NCI-H460 (cell line): Measurements from ENCODE around the gene HNF1A. TPM values are rescaled to one million over a fixed set of nuclear protein-coding genes. Genes with fewer than 3 reads are reported as not detected.
A peak's percentile ranks its signal among the peaks of the same experiment; 100 is the strongest.

Source experiments
- DNase-seq: peaks from one replicate; pipeline ENCODE4 v3.0.0-alpha.2; 2016; ENCODE audit warnings: low read depth; ENCODE audit errors: extremely low read depth
- total RNA-seq: library from RNA; depleted of rRNA; stranded (reverse); fragments of >200 nt; shearing (Covaris generic); gene quantifications from 2 replicates; pipeline ENCODE4 v1.2.3, GENCODE V29; 2014

Gene HNF1A
- total RNA-seq, 1 experiment from 2014 or later: not detected

DNA sequence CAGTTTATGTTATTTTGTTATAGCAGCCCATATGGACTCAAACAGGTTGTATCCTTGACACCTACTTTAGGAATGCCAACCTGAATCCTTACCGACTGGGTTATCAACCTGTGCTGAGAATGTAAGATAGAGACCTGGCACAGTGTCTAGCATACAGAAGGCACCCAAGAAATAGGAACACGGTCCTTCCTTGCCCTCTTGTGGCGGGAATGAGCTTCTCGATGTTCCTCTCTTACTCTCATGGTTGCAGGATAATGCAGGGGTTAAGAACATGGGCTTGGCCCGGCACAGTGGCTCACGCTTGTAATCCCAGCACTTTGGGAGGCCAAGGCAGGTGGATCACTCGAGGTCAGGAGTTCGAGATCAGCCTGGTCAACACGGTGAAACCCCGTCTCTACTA lies 31.4 kb downstream of the HNF1A start:
- peak; percentile 50 for DNase-seq

DNA sequence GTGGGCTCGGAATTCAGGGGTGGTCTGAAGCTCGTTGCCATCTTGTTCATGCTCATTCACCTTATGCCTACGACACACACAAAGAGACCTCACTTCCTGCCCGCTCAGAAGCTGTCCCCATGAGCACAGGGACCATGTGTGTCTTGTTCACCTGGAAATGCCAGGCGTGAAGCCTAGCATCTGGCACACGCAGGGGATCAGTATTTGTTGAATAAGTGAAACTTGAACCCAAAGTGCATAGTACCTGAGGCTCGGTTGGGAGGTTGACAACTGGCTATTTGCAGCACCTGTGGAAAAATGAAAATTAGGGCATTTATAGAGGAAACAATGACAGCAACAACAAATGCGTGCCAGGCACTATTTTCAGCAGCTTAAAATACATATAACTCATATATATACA lies 32.5 kb downstream of the HNF1A start:
- no peak for DNase-seq

DNA sequence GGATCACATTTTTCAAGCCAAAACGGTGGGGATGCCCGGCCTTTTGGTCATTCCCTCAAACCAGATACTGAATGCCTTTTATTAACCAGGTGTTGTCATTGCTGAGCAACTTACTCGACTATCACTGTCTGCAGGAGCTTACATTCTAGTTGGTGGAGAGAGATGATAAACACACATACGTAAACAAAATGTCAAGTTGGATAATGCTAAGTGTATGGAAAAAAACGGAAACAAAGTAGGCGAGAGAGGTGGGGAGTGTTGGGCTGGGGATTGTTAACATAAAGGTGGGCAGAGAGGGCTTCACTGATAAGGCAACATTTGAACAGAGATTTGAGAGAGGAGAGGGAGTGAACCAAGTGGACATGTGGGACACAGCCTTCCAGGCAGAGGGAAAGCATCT lies 33.5 kb downstream of the HNF1A start:
- no peak for DNase-seq

DNA sequence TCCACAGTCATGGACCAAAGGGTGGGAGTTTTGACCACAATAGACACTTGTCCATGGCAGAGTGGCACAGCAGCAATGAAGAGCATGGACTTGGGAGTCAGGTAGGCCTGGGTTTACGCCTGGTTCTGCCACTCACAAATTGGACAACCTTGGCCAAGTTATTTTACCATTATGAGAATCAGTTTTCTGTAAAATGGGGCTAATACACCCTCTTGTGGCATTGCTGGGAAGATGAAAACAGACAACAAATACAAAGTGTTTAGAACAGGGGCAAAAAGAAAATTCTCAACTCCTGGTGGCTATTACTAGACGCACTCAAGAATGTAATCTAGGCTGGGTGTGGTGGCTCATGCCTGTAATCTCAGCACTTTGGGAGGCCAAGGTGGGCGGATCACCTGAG lies 35.4 kb downstream of the HNF1A start:
- DNase-seq: no peak

DNA sequence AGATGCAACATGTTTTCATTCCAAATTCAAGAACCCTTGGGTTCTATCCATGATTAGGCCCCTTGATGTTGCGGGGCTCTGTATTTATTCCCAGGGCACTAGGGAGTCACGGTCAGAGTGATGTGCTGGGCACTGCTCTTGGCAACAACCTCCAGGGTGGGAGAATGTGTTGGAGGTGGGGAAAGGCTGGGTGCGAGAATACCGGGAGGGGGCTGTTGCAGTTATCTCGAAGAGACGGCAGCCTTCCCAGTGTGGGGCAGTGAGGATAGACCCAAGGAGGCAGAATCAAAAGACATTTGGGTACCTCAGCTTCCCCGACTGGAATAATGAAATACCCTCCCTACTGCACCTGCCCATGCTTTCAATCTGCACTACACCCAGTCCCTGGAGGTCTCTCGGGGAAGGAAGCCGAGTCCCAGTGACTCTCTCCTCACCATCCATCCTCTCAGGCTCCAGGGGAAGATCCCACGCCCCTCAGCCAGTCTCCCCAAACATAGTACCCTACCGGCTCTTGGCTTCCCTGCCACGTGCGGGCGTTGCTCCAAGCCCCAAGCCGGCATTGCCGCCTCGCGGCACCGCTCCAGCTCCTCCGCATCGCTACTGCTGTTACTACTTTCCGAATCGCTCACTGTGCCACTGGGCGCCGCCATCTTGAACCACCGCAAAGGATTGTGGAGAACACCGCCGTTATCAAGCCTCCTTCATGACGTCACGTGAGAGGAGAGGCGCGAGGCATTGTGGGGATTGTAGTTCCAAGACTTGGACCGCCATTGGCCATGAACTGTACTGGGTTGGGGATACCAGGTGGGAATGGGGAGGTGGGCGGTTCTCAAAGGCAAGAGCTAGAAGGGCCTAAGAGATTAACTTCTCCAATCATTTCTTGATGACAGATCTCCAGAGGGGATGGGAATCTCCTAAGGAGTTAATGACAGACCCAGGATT lies 37.8 kb downstream of the HNF1A start, which contains the start of gene C12orf43:
TSS of gene C12orf43 (minus strand) at position 663 of the 942 bp plus-strand sequence. CDS start at position 650, 13 bp downstream.
- peak; percentile 94 for DNase-seq

DNA sequence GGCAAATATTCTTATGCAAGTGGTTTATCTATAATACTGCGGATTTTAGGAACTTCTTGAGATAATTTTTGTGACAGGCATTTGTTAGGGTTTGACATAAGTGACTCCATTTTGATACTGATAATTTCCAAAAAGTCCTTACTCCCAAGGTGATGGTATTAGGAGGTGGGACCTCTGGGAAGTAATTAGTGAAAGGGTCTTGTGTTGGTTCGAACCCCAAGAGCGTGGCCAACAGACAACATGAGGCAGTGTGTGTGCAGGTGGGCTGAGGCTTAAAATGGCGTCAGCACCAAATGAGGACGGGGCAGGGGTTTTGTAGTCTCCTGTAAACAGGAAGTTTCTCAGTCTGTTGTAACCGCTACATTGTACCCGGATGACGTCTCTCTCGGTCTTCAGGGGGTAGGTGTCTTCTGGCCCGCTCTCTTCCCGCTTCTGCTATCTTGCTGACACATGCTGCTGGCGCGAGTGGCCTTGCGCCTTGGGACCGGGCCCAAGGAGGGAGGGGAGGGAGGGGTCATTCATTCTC lies 39.7 kb downstream of the HNF1A start:
- DNase-seq: no peak

DNA sequence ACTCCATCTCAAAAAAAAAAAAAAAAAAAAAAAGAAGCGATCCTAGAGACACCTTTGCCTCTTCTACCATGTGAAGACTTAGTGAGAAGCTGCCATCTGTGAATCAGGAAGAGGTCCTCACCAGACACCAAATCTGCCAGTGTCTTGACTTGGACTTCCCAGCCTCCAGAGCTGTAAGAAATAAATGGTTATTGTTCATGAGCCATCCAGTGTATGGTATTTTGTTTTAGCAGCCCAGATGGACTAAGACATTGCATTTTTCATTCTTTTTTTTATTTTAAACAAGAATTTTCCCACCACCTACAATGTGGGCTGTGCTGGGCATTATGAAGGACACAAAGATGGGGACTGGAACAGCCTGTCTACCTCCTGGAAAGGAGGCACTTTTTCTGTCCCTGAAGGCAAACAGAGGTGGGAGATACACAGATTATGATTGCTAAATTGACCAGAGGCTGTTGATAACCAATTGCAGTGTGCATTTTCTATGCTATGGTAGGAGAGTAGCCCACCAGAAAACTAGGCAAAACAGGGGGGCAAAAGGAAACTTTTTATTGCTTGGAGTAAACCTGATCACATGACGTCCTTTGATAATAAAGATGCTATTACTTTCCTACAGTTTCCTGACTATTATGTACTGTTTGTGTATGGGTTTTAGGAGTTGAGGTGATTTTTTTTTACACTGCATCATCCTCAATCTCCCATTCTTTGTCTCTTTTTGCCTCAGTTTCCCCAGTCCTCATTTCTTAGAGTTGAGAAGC lies 40.7 kb downstream of the HNF1A start:
- no peak for DNase-seq

DNA sequence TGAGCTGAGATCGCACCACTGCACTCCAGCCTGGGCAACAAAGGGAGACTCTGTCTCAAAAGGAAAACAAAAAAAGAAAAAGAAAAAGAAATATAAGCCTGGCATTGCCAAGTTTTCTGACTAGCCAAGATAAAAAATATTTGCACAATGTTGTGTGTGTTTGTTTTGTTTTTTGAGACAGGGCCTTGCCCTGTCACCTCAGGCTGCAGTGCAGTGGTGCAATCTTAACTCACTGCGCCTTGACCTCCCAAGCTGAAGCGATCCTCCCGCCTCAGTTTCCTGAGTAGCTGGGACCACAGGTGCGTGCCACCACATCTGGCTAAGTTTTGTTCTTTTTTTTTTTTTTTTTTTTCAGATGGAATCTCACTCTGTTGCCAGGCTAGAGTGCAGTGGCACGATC lies 43.4 kb downstream of the HNF1A start:
- DNase-seq: no peak

DNA sequence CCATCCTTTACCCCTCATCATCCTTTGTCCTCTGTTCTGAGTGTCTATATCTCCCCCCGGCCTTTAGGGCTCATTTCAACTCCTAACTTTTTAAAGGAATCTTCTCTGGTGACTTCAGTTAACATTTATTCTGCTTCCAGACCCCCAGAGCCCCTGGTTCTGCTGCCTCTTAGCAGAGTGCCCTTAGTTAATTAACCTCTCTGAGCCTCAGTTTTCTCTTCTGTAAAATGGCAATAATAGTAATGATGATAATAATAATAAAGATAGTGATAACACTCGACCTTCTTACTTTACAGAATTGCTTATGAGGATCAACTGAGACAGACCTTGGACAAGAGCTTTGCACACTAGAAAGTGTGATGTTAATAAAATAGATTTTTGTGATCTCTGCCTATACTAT lies 44.4 kb downstream of the HNF1A start:
- DNase-seq: no peak

DNA sequence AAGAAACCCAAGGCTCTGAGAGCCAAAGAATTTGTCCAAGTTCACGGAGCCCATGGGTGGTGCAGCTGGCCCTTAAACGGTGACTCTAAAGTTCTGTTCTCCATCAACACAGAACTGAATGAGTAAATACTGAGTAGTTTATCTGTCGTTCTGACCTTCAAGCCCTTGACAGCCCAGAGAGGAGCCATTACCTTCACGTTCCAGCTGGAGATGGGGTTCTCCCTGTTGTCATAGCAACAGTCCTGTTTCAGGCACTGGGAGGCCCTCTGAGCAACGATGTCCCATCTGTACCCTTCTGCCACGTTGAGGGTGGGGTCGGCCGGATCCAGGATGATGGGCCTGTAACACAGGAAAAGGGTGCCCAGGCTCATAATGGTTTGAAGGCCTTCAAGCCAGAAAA lies 45.5 kb downstream of the HNF1A start:
- no peak for DNase-seq

DNA sequence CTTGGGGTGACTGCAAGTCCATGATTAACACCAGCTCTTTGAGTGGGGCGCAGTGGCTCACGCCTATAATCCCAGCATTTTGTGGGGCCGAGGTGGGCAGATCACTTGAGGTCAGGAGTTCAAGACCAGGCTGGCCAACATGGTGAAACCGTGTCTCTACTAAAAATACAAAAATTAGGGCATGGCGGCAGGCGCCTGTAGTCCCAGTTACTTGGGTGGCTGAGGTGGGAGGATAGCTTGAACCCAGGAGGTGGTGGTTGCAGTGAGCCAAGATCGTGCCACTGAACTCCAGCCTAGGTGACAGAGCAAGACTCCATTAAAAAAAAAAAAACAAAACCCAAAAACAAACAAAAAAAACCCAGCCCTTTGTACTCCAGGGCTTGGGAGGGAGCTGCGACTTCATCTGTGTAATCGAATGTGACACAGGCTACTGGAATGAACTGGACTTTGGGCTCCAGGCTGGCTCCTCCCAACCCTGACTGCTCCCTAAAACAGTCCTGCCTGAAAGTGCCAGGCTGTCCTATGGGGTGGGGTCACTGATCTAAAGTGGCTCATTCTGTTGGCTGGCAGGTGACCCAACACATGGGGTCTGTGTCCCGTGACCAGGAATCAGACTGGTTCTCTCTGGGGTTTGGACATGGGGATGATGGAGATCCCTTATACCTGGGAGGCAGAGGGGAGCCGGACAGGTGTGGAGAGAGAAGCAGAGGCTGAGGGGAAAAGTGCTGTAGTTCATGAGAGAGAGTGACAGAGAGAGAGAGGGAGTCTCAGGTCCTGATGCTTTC lies 47.3 kb downstream of the HNF1A start:
- no peak for DNase-seq

DNA sequence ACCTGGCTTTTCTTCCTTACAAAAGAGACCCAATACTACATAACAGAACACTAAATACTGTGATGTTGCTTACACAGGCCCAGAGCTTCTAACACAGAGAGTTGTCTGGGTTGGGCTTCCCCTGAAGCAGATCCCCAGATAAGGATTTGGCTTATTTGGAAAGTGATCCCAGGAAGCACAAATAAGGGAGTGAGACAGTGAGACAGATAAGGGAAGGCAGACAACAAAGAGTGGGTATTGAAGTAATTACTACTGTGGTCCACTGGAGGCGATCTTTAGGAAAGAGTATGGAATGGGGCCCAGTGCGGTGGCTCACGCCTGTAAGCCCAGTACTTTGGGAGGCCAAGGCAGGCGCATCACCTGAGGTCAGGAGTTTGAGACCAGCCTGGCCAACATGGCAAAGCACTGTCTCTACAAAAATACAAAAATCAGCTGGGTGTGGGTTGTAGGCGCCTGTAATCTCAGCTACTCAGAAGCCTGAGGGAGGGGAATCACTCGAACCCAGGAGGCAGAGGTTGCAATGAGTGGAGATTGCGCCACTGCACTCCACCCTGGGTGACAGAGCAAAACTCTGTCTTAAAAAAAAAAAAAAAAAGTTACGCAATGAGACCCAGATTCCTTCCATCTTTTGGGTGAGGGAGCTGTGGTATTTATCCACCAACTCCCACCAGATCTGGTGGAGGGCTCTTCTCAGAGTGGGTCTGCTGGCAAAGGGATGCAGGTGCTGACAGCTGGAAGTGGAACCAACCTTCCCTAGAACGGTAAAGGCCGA lies 48.1 kb downstream of the HNF1A start:
- no peak for DNase-seq

DNA sequence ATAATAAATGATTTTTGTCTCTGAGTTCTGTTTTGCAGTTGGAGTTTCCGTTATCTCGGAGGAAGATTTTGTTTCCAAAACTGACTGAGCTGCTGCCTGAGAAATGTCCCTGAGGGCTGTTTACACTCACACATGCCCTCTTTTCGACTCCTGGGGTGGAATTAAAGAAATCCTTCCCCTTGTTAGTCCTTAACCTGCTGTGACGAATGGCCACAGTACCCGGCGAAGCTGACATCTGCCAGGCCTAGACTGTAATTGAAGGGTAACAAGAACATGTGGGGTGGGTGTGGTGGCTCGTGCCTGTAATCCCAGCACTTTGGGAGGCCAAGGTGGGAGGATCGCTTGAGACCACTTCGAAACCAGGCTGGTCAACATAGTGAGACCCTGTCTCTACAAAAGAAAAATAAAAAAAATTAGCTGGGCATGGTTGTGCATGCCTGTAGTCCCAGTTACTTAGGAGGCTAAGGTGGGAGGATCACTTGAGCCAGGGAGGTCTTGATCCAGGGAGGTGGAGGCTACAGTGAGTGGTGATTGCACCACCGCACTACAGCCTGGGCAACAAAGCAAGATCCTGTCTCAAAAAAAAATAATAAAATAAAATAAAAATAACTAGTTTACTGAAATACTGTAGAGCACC lies 52.4 kb downstream of the HNF1A start:
- no peak for DNase-seq

DNA sequence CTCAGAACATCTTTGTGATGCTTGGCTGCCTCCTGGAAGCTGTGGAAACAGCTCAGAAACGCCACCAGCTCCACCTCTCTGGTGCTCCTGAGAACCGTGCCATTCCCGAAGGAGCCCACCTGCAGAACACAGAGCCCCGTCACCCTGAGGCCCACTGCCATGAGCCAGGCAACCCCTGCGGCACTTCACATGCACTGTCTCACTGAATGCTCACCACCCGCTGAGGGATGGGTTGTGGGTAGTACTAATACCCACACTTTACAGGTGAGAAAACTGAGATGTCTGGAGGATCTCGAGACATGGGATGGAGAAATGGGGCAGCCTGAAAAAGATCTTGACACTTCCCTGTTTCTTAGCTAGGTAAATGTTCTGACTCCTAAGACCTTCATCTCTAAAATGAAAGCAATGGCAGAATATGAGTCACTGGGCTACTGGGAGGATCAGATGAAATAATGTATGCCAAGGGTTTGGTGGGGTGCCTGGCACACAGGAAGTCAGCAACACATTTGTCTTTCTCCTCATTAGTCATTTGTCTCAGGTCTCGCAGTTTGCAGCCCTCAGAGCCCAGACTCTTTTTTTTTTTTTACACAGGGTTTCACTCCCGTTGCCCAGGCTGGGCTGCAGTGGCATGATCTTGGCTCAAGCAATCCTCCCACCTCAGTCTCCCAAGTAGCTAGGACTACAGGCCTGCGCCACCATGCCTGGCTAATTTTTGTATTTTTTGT lies 55.4 kb downstream of the HNF1A start:
- no peak for DNase-seq

DNA sequence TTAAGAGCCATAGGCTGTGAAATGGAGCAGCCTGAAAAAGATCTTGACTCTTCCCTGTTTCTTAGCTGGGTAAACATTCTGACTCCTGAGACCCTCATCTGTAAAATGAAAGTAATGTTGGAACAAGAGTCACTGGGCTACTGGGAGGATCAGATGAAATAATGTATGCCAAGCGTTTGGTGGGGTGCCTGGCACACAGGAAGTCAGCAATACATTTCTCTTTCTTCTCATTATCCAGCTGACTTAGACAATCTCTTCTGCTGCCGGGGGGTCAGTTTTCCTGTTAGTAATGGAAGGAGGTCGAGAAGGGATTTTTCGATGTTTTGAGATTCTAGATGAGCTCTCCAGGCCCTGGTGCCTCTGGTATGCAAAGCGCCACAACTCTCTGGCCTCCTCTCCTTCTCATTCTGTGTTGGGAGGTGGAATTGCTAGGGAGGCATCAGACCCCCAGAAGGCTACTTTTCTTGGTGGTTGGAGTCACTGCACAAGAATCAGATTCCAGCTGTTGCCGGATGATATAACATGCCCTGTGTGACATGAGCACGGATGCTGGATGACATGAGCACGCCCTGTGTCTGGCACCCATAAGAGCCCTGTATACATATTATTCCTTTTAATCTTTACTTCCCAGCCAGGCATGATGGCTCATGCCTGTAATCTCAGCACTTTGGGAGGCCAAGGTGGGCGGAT lies 56.4 kb downstream of the HNF1A start:
- no peak for DNase-seq

DNA sequence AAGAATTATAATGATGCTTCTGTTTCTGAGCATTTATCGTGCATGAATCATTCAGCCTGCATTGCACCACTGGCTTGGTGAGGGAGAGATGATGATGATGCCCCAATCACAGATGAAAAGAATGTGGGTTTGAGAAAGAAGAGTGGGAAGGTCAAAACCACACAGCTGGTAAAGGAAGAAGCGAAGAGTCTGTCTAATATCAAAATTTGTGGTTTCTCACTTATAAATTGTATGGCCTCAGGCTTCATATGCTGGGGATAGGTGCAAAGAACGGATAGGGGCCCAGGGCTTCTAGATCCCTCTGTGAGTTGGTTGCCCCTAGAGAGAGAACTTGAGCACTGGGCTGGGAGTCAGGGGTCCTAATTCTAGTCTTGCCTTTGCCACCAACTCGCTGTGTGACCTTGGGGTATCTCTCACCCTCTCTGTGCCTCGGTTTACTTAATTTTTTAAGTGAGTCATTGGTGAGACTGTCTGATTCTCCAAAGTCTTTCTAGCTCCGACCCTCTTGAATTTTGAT lies 58.5 kb downstream of the HNF1A start:
- no peak for DNase-seq

DNA sequence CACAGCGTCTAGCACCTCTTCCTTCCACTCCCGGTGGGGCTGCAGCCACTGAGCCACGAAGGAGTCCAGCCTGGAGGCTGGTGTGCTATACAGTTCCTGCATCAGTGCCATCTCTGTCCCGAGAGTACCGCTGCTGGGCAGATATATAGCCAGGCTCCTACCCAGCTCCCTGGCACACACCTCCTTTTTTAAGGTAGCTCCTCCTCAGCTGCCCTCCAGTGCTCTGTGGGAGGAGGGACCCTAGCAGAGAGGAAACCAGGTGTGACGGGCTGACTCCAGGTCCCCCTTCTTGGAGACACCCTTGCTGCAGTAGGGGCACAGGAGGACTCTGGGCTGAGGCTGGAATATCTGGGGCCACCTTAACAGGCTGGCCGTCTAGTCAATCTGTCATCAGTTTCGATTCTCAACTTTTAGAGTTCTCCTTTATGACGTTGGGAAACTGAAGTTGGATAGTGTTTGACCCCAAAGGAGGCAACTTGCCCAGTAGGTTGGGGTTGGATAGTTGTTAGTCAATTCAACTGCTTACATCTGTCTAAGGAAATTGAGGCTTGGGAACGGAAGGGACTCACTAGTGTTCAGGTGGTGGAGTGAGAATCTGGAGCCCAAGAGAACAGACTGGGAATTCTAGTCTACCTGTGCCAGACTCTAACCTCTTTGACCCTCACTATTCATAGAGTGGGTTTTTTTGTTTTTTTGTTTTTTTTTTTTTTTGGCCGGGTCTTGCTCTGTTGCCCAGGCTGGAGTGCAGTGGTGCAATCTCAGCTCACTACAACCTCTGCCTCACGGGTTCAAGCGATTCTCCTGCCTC lies 60.7 kb downstream of the HNF1A start, which contains the start of gene OASL:
TSS of gene OASL (minus strand) at position 386 of the 808 bp plus-strand sequence. CDS start at position 111, 275 bp downstream.
- no peak for DNase-seq
